Hepatocyte (in vitro differentiated cells): Measurements from ENCODE around the gene F2R. TPM values are rescaled to one million over a fixed set of nuclear protein-coding genes. Genes with fewer than 3 reads are reported as not detected.
"Not testable (repeated sequence)": the region's sequence is repeated elsewhere in the genome, so short reads cannot be mapped to it uniquely, and the experiment has no call there.

ENCODE experiments used
- DNase-seq: peaks from one replicate; pipeline ENCODE4 v3.0.0-alpha.2; 2016; ENCODE audit warnings: low spot score
- H2AFZ ChIP-seq: fragments of 200-600 bp; sonication (generic); 2 replicates; pipeline ENCODE4 v1.6.0; 2016; ENCODE audit warnings: antibody characterized with exemption, mild to moderate bottlenecking
- H3K27ac ChIP-seq: fragments of 200-600 bp; sonication (generic); 2 replicates; pipeline ENCODE4 v1.5.1; 2016; ENCODE audit warnings: mild to moderate bottlenecking
- H3K27me3 ChIP-seq: fragments of 200-600 bp; sonication (generic); 2 replicates; pipeline ENCODE4 v1.6.1; 2016
- H3K36me3 ChIP-seq: fragments of 200-600 bp; sonication (generic); replicated peaks from 2 replicates; pipeline ENCODE4 v1.5.1; 2016; ENCODE audit warnings: low read depth; ENCODE audit not compliant: insufficient read depth
- H3K4me1 ChIP-seq: fragments of 200-600 bp; sonication (generic); 2 replicates; pipeline ENCODE4 v1.5.1; 2016; ENCODE audit warnings: mild to moderate bottlenecking, moderate library complexity; ENCODE audit not compliant: insufficient read depth
- H3K4me2 ChIP-seq: fragments of 200-600 bp; sonication (generic); 2 replicates; pipeline ENCODE4 v1.6.0; 2016
- H3K4me3 ChIP-seq: fragments of 200-600 bp; sonication (generic); 2 replicates; pipeline ENCODE4 v1.5.1; 2016; ENCODE audit warnings: mild to moderate bottlenecking
- H3K79me2 ChIP-seq: fragments of 200-600 bp; sonication (generic); 2 replicates; pipeline ENCODE4 v1.6.0; 2017; ENCODE audit warnings: mild to moderate bottlenecking
- H3K9me2 ChIP-seq: fragments of 200-600 bp; sonication (generic); replicated peaks from 2 replicates; pipeline ENCODE4 v1.6.0; 2017; ENCODE audit warnings: mild to moderate bottlenecking; ENCODE audit not compliant: insufficient read depth
- H3K9me3 ChIP-seq: fragments of 200-600 bp; sonication (generic); 2 replicates; pipeline ENCODE4 v1.5.1; 2016; ENCODE audit warnings: low read depth, mild to moderate bottlenecking
- H4K20me1 ChIP-seq: fragments of 200-600 bp; sonication (generic); 2 replicates; pipeline ENCODE4 v1.6.0; 2016; ENCODE audit warnings: mild to moderate bottlenecking; ENCODE audit not compliant: insufficient read depth, poor library complexity, severe bottlenecking
- CTCF ChIP-seq: fragments of 200-600 bp; sonication (generic); IDR thresholded peaks from 2 replicates; pipeline ENCODE4 v1.5.1; 2016; ENCODE audit warnings: antibody characterized with exemption, mild to moderate bottlenecking; ENCODE audit not compliant: poor library complexity
- EZH2 ChIP-seq: fragments of 200-600 bp; sonication (generic); IDR thresholded peaks from 2 replicates; pipeline ENCODE4 v1.6.1; 2016; ENCODE audit warnings: antibody characterized with exemption, mild to moderate bottlenecking, borderline replicate concordance
- EZH2phosphoT487 ChIP-seq: fragments of 200-600 bp; sonication (generic); IDR thresholded peaks from one replicate; pipeline ENCODE4 v1.6.1; 2018; ENCODE audit warnings: antibody characterized with exemption, mild to moderate bottlenecking, low read depth, moderate library complexity; ENCODE audit not compliant: unreplicated experiment, severe bottlenecking
- WGBS: methylation state at CpG from one replicate; pipeline ENCODE4 v1.1.6; 2016; ENCODE audit warnings: low lambda C conversion rate; ENCODE audit errors: missing lambda C conversion rate; 5-methylcytosine and 5-hydroxymethylcytosine counted together
- polyA plus RNA-seq: library from polyadenylated mRNA; unstranded; fragments of >200 nt; fragmentation: Nextera tagmentation; extraction: Ambion mirVana; gene quantifications from 2 replicates; pipeline ENCODE4 v1.2.1, GENCODE V29; 2016
- total RNA-seq: library from RNA; depleted of rRNA; stranded (reverse); fragments of >200 nt; gene quantifications from 2 replicates; pipeline ENCODE4 v1.2.3, GENCODE V29; 2014

Gene F2R
- total and polyA plus RNA-seq, 2 experiments from 2014 or later, result 27.1 to 48.1 TPM

DNA sequence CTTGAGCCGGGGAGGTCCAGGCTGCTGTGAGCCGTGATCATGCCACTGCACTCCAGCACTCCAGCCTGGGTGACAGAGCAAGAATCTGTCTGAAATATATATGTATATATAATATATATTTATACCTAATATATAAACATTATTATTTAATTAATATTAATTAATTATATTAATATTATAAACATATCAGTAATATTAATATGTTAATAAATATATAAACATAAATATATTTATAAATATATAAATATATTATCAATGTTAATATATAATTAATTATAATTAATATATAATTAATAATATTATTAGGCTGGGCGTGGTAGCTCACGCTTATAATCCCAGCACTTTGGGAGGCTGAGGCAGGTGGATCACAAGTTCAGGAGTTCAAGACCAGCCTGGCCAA is 41.1 kb downstream of the F2R start:
- Histone ChIP-seq H3K4me2 (no peak overlapping the region), H4K20me1 (no peaks in the 10 kb centered on the region), H3K79me2 (no peaks in the 10 kb centered on the region), H3K4me3 (no peak overlapping the region), H3K27ac (no peak overlapping the region), H3K9me2 (no peaks in the 10 kb centered on the region), H3K4me1 (no peaks in the 10 kb centered on the region), H3K36me3 (no peaks in the 10 kb centered on the region), H2AFZ (no peak overlapping the region), H3K9me3 (no peaks in the 10 kb centered on the region), H3K27me3 (no peaks in the 10 kb centered on the region)
- WGBS, result 98% methylated on average over 4 of the region's 4 CpGs
- DNase-seq, result no peak
- TF ChIP-seq EZH2 (no peak), CTCF (no peak), EZH2phosphoT487 (no peak)

DNA sequence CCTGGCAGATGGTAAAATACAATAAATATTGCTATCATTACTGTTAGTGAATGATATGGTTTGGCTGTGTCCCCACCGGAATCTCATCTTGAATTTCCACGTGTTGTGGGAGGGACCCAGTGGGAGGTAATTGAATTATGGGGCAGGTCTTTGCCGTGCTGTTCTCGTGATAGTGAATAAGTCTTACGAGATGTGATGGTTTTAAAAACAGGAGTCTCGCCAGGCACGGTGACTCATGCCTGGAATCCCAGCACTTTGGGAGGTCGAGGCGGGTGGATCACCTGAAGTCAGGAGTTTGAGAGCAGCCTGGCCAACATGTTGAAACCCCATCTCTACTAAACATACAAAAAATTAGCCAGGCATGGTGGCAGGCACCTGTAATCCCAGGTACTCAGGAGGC is 45.2 kb downstream of the F2R start:
- H3K79me2 ChIP-seq, DNase-seq, H3K9me2 ChIP-seq, H3K9me3 ChIP-seq, H3K4me1 ChIP-seq, H2AFZ ChIP-seq, H3K4me3 ChIP-seq, H3K4me2 ChIP-seq, H4K20me1 ChIP-seq, H3K27me3 ChIP-seq, H3K27ac ChIP-seq, H3K36me3 ChIP-seq: not testable (repeated sequence)
- WGBS, result 74% methylated on average over 9 of the region's 9 CpGs

DNA sequence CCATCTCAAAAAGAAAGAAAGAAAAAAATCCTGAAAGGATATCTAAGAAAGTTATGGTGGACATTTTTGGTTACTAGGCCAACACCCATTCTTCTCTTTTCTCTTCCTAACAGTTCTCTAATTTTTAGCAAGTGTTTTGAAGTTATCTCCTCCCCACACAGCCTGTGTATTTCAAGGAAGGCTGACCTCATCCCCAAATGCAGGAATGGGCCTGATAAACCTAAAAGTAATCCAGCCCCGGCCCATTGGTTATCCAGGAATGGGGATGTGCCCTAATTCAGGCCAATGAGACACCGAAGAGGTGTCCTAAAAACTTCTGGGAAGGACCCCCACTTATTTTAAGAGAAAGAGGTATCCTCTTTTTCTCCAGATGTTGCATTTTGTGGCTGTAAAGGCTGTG is 46.6 kb downstream of the F2R start:
- Histone ChIP-seq H3K9me3 (peaks cover 8% of the 10 kb centered on the region), H3K4me3 (no peak overlapping the region), H3K4me1 (no peaks in the 10 kb centered on the region), H3K9me2 (no peaks in the 10 kb centered on the region), H3K4me2 (no peak overlapping the region), H3K27ac (no peak overlapping the region), H2AFZ (no peak overlapping the region), H3K36me3 (no peaks in the 10 kb centered on the region), H4K20me1 (no peaks in the 10 kb centered on the region), H3K79me2 (no peaks in the 10 kb centered on the region), H3K27me3 (no peaks in the 10 kb centered on the region)
- TF ChIP-seq EZH2phosphoT487 (no peak), CTCF (no peak), EZH2 (no peak)
- 88% methylated on average over 2 of the region's 2 CpGs for WGBS
- DNase-seq, result no peak

DNA sequence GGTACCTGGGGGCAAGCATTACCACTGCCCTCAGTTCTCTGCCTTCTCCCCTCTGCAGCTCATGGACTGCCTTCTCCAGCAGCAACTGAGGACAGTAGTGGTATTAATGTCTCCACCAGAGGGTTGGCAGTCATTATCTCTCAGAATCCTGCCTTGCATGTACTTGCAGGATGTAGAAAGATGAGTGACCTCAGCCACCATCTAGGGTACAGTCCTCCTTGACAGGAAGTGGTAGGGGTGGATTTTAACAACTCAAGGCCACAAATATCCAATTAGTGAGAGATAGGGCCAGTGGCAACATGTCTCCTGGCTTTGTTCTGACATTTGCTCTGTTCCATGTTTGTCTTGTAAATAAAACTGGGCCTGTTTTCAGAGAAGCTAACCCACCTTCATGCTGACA is 47.2 kb downstream of the F2R start:
- no peak for TF ChIP-seq EZH2
- TF ChIP-seq EZH2phosphoT487, result no peak
- no peak for TF ChIP-seq CTCF
- H3K4me3 ChIP-seq, result no peak overlapping the region
- H3K27me3 ChIP-seq, result no peaks in the 10 kb centered on the region
- no peak for DNase-seq
- no peak overlapping the region for H3K4me2 ChIP-seq
- H2AFZ ChIP-seq, result no peak overlapping the region
- H3K27ac ChIP-seq, result no peak overlapping the region
- H4K20me1 ChIP-seq, result no peaks in the 10 kb centered on the region
- no peaks in the 10 kb centered on the region for H3K36me3 ChIP-seq
- H3K9me2 ChIP-seq, result no peaks in the 10 kb centered on the region
- H3K4me1 ChIP-seq, result no peaks in the 10 kb centered on the region
- no peaks in the 10 kb centered on the region for H3K79me2 ChIP-seq
- H3K9me3 ChIP-seq, result peaks cover 8% of the 10 kb centered on the region
